Eye (tissue), 1 donor: Measurements from ENCODE around the gene COLGALT1.
A peak's percentile ranks its signal among the peaks of the same experiment; 100 is the strongest.
"Not testable (repeated sequence)": the region's sequence is repeated elsewhere in the genome, so short reads cannot be mapped to it uniquely, and the experiment has no call there.

Experiments used
- DNase-seq: peaks from one replicate; pipeline ENCODE4 v3.0.0-alpha.2; 2015

COLGALT1 gene

DNA sequence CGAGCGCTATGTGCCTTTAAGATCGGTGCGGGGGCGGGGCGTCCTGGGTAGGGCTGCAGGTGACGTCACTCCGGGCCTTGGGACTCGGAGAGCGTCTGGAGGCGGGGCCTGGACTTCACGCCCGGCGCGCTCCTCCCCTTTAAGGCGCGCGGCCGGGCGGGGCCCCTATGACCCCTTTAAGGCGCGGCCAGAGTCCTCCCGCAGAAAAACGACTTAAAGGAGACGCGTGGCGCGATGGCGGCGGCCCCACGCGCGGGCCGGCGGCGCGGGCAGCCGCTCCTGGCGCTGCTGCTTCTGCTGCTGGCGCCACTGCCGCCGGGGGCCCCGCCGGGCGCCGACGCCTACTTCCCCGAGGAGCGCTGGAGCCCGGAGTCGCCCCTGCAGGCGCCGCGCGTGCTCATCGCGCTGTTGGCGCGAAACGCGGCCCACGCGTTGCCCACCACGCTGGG lies at the start of gene COLGALT1:
COLGALT1 (plus strand) TSS at position 170 of the 449 bp plus-strand sequence; CDS start at position 235, 65 bp downstream.
- peak; percentile 99 for DNase-seq

DNA sequence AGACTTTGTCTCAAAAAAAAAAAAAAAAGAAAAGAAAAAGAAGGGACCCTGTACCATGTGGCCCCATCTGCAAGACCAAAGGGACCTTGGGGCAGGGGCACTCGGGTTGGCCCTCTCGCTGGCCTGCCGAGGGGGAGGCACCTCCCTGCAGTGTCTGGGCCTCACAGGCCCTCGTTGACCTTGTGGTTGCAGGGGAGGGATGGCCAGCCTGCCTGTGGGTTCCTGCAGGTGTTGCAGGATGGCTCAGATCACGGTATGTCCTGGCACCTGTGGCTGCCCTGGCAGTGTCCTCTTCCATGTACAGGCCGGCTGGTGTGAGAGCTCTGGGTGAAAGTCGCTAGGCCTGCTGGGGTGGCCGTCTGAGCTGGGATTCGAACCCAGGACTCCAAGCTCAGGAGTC lies 48.7 kb upstream of the COLGALT1 start:
- DNase-seq = no peak

DNA sequence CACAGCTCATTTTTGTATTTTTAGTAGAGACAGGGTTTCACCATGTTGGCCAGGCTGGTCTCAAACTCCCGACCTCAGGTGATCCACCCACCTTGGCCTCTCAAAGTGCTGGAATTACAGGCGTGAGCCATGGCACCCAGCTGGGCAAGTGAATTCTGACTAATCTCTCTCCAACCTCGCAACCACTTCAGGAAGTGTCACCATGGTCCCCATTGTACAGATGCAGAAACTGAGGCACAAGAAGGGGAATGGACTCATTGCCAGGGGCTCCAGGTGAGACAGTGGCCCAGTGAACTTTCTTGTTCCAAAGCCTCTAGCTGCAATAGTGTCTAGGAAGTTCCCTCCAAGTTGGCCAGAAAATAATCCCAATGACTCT lies 46.9 kb upstream of the COLGALT1 start:
- not testable (repeated sequence) for DNase-seq

DNA sequence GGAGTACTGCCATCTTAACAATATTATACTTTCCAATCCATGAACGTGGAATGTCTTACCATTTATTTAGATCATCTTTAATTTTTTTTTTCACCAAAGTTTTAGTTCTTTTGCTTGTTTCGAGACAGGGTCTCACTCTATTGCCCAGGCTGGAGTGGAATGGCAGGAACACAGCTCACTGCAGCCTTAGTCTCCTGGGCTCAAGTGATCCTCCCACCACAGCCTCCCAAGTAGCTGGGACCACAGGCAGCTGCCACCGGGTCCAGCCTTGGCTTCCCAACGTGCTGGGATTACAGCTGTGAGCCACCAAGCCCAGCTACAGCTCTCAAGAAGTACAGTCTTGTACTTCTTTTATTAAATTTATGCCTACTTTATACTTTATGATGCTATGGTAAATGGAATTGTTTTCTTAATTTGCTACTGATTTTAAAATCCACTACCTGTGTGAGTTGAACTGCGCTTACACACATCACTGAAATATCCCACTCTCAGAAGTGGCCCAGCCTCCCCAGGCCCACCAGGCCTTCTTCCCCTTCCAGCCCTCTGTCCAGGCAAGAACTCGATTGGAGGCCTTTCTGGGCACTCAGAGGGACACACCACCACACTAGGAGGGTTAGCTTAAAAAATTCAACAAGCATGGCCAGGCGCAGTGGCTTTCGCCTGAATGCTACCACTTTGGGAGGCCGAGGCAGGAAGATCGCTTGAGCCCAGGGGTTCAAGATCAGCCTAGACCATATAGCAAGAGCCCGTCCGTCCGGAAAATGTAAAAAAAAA lies 45.0 kb upstream of the COLGALT1 start:
- DNase-seq = no peak

DNA sequence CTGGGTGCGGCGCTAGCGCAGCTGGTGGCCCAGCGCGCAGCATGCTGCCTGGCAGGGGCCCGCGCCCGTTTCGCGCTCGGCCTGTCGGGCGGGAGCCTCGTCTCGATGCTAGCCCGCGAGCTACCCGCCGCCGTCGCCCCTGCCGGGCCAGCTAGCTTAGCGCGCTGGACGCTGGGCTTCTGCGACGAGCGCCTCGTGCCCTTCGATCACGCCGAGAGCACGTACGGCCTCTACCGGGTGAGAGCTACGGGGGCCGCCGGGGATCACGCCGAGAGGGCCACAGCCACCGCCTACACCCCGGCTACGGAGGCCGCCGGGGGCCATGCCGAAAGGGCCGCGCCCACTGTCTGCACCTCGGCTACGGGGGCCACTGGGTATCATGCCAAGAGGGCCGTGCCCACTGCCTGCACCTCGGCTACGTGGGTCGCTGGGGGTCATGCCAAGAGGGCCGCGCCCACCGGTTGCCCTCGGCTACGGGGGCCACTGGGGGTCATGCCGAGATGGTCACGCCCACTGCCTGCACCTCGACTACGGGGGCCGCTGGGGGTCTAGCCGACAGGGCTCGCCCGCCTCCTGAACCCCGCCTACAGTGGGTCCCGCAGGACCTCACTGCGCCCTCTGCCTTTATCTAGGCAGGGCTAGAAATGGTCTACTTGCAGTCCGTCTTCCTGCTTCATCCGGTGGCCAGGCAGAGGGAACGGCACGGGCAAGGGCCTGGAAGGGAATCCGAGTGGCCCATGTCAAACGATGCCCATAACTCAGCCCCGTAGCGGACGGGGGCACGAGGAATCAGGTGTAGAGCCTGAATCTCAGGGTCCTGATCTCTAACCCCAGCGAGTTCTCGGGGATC lies 43.5 kb upstream of the COLGALT1 start:
- peak; percentile 92 for DNase-seq

DNA sequence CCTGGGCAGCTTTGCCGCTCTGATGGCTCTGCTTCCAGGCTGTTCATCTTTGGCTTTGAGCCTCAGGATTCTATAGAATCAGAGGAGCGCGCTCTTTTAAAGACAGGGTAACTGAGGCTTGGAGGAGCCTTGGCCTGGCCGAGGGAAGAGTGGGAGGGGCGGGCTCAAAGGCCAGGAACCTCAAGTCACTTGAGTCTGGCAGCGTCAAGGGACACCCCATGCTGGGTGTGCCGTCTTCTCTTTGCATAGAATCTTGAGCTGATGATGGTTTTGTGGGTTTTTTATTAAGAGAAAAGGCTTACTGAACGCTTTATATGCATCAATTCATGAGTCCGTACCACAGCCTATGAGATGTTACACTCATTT lies 42.9 kb upstream of the COLGALT1 start:
- no peak for DNase-seq

DNA sequence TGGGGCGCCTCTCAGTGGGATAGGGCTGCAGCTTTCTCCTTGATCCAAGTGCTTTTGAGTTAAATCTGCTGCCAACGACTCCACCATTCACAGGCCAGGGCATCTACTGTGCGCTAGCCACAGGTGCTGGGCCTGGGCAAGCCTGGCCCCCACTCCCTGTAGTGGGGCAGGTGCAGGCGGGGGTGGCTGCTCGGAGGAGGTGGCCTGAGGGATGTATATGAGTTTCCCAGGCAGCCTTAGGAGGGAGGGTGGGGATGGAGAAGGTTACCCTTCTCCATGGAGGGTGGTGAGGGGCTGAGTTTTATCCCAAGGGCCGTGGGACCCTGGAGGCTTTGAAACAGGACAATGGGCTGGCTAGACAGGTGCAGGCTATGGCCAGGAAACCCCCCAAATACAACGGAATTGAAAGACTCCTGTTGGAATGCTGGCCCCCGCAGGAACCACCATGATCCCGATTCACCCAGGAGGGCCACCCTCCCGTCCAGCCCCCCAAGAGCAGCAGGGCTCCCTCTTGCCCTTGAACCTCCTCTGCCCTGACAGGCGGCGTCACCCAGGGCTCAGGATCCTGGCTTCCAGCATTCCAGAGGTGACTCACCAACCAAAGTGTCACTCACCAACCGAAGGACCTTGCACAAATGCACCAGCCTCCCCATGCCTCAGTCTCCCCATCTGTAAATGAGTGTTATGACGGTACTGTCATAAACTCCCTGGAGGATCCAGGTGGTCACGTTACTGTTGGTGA lies 39.9 kb upstream of the COLGALT1 start:
- DNase-seq = no peak

DNA sequence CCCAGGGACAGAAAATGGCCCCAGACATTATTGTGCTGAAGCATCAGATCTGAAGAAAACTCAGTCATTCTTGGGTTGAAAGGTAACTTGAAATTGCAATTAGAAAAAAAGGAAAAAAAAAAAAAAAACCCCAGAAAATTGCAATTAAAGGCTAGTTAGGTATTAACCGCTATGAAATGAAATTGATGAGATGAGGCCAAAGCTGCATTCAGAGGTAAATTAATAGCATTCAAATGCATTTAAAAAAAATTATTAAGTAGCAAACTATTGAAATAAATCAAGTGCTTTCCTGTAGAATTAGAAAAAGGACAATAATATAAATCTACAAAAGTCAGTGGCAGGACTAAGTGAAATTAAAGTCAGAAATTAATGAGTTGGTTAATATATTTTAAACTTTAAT lies 37.6 kb upstream of the COLGALT1 start:
- peak; percentile 56 for DNase-seq

DNA sequence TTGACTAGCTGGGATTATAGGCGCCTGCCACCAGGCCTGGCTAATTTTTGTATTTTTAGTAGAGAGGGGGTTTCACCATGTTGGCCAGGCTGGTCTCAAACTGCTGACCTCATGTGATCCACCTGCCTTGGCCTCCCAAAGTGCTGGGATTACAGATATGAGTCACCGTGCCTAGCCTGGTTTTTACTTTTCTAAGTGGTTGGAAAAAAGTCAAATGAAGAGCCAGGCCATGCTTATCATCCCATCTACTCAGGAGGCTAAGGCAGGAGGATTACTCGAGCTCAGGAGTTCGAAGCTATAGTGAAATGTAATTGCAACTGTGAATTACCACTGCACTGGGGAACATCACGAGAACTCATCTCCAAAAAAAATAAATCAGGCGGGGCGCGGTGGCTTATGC lies 36.8 kb upstream of the COLGALT1 start:
- not testable (repeated sequence) for DNase-seq

DNA sequence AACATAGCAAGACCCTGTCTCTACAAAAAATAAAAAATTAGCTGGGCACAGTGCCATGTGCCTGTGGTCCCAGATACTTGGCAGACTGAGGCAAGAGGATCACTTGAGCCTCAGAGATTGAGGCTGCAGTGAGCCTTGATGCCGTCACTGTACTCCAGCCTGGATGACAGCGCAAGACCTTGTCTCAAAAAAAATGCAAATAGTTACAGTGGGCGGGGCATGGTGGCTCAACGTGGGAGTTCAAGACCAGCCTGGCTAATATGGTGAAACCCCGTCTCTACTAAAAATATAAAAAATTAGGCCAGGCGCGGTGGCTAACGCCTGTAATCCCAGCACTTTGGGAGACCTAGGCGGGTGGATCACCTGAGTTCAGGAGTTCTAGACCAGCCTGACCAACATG lies 35.5 kb upstream of the COLGALT1 start:
- no peak for DNase-seq

DNA sequence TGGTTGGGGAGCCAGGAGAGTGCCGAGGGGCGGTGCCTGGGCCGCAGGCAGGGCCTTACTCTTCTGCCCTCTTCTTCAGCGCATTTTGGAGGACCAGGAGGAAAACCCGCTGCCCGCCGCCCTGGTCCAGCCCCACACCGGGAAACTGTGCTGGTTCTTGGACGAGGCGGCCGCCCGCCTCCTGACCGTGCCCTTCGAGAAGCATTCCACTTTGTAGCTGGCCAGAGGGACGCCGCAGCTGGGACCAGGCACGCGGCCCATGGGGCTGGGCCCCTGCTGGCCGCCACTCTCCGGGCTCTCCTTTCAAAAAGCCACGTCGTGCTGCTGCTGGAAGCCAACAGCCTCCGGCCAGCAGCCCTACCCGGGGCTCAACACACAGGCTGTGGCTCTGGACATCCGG lies 34.6 kb upstream of the COLGALT1 start:
- DNase-seq = no peak

DNA sequence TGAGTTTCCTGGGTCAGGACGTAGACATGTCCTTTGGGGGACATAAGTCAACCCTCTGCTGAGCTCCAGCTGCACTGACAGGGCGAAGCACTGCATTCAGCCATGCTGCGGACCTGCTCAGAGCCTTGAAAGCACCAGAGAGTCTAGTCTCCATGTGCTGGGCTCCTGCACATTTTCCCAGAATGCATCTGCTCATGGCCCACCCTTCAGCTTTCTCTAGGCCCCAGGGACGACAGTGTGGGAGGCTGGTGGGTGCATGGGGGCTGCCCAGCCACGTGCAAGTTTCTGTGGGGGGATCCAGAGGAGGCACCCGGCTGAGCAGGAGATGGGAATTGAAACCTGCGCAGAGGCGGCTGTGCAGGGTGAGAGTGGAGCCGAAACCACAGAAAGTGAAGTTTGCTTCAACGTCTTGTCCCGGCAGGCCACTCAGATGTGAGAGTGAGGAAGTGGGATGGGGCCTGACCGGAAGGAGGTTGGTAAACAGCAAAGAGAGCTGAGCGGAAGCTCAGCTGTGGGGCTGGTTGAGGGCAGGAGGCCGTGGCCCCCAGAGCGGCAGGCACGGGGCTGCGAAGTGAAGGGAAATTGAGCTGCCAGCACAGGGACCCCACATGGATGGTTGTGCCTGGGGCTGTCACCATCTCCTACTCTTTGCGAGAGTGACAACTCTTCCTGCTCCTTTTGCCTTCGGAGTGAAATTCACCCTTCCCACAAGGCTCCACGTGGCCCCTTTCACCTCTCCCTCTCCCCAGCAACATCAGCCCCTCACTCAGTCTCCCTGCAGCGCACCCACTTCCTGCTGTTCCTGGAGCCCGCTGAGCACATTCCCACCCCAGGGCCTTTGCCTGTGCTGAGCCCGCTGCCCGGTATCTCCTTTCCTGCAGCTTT lies 32.2 kb upstream of the COLGALT1 start:
- DNase-seq = no peak

DNA sequence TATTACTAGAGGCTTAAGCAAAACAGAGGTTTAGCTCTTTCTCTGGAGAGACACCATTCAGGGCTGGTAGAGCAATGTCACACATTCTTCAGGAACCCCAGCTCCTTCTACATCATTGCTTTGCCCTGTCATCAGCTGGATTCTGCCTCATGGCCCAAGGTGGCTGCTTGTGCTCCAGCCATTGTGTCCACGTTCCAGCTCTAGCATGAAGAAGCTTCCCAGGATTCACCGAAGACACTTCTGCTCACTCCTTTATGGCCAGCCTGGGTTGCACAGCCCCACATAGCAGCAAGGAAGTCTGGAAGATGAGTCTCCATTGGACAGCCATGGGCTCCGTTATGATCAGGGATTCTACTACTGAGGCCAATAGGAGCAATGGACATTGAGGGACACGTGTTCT lies 30.8 kb upstream of the COLGALT1 start:
- no peak for DNase-seq

DNA sequence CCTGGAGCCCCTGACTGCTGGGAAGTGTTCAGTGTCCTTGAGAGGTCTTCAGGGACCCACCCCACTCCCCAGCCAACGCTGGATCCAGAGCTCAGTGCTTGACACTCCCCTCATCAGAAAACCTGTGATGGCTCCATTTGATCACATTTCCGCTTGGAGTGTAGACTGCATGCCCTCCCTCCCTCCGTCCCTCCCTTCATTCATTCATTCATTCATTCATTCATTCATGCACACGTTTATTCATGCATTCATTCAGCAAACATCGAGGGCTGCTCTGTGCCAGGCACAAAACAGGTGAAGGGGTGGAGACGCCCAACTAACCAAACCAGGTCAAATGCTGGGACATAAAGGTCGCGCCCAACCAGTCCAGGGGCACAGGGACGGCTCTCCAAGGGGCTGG lies 30.3 kb upstream of the COLGALT1 start:
- DNase-seq = no peak

DNA sequence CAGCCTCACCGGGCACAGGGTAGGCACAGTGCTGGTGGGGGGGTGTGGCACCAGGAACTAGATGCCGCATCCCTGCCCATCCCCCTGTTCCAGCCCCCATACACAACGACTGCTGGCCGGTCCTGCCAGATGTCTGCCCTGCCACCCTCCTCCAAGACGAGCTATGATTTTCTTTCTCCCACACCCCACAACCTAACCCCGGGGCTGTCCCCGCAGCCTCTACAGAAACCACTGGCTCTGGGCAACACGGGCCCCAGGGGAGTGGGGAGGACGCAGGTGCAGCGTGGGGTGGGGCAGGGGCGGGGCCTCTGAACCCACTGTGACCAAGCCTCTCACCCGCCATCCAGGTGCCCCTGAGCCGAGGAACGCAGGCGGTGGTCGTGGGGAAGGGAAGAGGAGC lies 28.5 kb upstream of the COLGALT1 start:
- DNase-seq = no peak

DNA sequence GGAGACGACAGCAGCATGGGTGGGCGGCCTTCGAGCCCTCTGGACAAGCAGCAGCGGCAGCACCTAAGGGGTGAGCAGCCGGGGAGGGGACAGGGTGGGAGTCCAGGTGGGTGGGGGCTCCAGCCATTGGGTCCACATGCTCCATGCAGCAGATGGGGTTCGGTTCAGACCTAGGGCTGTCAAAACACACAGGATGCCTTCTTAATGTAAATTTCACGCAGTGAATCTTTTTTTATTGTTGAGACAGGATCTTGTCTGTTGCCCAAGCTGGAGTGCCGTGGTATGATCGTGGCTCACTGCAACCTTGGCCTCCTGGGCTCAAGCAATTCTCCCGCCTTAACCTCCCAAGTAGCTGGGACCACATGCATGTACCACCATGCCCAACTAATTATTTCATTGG lies 28.1 kb upstream of the COLGALT1 start:
- DNase-seq = no peak

DNA sequence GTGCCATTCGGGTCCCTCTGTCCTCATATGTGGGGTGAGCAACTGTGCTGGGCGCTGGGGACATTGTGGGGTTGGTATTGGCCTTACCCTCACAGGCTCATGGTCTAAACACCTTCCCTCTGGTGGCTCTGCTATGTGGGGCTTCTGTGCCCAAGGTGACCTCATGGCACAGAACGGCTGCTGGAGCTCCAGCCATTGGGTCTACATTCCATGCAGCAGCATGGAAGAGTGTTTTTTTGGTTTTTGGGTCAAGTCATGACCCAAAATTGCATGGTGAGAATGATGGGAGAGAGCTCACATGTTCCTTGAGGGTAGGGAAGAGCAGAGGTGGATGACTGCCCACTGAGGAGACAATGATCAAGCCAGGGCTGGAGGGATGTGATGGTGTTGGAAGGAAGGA lies 26.8 kb upstream of the COLGALT1 start:
- DNase-seq = no peak

DNA sequence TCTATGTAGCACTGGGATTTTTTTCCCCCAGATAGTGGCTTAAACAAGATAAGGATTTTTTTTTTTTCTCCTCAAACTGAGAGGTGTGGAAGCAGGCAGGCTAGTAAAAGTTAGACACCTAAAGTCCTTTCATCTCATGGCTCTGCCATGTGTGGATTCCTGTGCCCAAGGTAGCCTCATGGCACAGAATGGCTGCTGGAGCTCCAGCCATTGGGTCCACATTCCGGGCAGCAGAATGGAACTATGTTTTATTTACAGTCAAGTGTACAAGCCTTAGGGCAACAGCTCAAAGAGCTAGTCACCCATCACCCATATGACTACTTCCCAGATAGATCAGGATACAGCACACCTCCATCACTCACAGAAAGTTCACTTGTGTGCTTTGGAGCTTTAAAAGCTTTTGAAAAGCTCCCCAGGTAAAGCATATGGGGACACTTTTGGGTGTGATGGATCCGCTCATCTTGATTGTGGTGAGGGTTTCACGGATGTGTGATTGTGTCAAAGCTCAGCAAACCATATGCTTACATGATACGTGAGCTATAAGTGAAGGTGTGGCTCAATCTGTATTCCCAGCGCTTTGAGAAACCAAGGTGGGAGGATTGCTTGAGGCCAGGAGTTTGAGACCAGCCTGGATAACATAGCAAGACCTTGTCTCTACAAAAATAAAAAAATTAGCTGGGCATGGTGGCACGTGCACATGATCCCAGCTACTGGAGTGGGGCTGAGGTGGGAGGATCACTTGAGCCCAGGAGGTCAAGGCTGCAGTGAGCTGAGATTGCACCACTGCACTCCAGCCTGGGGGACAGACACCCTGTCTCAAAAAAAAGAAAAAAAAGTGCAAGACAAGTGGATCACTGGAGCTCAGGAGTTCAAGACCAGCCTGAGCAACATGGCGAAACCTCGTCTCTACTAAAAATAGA lies 25.9 kb upstream of the COLGALT1 start:
- no peak for DNase-seq

DNA sequence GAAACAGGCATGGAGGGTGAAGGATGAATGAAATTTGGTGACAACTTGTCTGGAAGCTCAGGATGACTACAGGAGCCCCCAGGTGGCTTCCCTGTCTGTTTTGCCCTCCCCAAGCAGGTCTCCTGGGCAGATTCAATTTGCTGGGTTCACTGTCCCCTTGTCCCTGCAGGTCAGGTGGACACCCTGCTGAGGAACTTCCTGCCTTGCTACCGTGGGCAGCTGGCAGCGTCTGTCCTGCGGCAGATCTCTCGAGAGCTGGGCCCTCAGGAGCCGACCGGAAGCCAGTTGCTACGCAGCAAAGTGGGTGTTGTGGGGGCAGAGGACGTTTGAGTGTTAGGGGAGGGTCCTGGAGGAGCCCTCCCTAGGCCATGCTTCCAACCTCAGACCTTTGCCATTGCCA lies 24.9 kb upstream of the COLGALT1 start:
- no peak for DNase-seq

DNA sequence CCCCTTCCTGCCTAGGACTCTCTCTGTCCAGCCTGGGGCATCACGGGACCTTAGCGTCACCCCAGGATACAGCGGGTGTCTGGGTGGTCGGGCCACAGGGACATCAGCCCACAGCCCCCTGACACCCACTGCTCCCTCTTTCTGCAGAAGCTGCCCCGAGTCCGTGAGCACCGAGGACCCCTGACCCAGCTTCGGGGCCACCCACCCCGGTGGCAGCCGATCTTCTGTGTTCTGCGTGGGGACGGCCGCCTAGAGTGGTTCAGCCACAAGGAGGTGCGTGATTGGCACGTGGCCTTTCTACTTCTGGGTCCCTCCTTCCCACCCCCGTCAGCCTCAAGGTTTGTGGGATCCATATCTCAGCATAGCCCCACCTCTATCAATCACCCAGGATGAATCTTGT lies 23.3 kb upstream of the COLGALT1 start:
- no peak for DNase-seq

DNA sequence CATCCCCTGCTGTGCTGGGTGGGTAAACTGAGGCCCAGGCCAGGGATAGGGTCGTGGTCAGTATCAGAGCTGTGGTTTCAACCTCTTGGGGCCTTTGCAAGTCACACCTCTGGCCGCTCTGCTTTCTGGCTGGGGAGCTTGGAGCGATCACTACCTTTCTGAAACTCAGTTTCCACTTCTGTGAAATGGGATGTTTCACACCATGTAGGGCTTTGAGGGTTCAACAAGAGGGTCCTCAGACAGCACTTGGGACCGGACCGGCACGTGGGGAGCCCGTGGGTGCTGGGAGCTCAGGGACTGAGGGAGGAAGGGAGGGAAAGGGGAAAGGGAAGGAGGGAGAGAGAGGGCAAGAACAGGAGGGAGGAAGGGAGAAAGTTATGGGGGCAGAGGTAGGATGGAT lies 22.9 kb upstream of the COLGALT1 start:
- no peak for DNase-seq
